Coronary artery (tissue), 2 donors: ENCODE measurements around the gene KAZN.

Experiments used
- DNase-seq: peaks from one replicate; pipeline ENCODE4 v3.0.0-alpha.2; 2017; ENCODE audit warnings: low spot score
- H3K27ac ChIP-seq, 2 donors: fragments of 200-600 bp; sonication (generic); one replicate each; pipeline ENCODE4 v1.5.1; 2016 to 2019
- H3K4me3 ChIP-seq: fragments of 200-600 bp; sonication (generic); 2 replicates; pipeline ENCODE4 v1.5.1; 2016; ENCODE audit warnings: mild to moderate bottlenecking, moderate library complexity
- TF ChIP-seq, protein P1 (sequence below): fragments of 200-600 bp; sonication (generic); IDR thresholded peaks from one replicate; pipeline ENCODE4 v1.5.1; 2019; ENCODE audit warnings: antibody characterized with exemption

KAZN gene

DNA sequence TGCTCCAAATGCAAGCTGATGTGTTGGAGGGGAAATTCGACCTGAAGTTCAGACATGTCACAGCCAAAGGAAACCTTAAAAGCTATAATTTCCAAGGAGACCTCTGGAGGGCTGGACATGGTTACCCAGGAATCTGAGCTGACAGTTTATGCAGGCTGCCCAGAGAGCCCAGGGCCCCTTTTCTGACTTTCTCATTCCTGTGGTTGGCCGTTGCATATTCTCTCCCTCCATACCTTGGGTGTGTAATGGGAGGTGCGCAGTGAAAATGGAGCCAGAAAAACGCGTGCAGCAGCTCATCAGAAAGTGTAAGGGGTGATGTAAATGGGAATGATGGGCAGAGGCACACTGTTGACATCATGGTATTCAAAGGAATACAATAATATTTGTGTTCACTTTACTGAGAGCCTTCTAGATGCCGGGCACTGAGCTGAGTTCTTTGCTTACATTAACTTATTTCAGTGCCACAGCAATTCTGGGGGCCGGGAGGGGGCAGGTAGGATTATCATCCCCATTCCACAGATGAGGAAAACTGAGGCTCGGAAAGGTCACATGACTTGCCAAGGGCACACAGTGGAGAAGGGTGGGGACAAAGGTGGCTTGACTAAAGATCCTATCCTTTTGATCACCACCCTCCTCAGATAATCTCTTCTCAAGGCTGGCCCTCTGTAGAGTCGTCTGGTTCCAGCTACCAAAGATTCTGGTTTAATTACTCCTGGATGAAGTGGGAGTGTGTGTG, 38.6 kb downstream of the KAZN start:
- H3K27ac ChIP-seq = no peak overlapping the region
- no peak overlapping the region for H3K4me3 ChIP-seq
- TF ChIP-seq, protein P1, sequence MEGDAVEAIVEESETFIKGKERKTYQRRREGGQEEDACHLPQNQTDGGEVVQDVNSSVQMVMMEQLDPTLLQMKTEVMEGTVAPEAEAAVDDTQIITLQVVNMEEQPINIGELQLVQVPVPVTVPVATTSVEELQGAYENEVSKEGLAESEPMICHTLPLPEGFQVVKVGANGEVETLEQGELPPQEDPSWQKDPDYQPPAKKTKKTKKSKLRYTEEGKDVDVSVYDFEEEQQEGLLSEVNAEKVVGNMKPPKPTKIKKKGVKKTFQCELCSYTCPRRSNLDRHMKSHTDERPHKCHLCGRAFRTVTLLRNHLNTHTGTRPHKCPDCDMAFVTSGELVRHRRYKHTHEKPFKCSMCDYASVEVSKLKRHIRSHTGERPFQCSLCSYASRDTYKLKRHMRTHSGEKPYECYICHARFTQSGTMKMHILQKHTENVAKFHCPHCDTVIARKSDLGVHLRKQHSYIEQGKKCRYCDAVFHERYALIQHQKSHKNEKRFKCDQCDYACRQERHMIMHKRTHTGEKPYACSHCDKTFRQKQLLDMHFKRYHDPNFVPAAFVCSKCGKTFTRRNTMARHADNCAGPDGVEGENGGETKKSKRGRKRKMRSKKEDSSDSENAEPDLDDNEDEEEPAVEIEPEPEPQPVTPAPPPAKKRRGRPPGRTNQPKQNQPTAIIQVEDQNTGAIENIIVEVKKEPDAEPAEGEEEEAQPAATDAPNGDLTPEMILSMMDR = no peak
- no peak for DNase-seq

DNA sequence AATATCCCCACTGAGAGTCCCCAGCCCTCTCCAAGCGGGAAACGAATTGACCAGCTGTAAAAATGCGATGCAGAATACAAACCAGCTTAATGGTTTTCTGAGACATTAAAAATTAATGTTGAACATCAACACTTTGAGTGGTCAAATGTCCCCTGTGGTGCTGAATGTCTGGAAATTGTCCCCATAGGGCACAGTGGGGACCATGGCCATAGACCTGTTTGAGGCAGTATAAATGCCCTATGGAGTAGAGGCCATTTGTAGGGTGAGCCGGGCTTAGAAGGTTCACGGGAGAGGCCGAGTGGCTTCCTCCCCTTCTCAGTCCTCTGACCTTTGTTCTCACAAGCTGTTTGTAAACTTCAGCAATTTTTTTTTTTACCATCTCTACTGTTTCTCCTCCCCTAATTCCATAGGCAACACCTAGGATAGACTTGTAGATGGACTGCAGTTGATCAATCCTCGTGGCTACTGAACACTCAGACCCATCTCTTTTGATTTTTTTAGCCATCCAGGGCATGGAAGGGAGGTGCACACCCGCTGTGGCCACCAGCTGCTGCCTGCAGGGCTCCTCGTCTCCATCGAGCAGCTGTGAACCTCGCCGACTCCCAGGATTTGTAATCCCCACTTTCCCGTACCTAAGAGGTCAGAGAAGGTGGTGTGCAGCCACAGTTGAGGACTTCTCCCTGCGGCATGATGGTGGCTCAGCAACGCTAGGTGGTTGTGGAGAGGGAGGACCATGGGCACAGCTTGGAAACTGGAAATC, 41.0 kb downstream of the KAZN start:
- H3K4me3 ChIP-seq = no peak overlapping the region
- DNase-seq = no peak
- TF ChIP-seq, protein P1 = no peak

DNA sequence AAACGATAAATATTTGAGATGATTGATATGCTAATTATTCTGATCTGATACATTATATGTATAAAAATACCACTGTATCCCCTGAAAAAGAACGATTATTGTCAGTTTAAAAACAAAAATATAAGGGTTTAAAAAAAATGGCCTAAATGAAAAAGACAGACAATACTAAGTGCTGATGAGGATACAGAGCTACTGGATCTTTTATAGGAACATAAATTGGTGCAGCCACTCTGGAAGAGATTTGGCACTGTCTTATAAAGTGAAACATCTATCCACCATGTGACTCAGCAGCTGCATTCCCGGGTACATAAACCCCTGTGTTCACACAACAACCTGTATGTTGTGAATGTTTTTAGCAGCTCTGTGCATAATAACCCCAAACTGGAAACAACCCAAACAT, 44.2 kb downstream of the KAZN start:
- Histone ChIP-seq H3K27ac (no peak overlapping the region), H3K4me3 (no peak overlapping the region)
- TF ChIP-seq, protein P1 = no peak
- no peak for DNase-seq

More for the DNA sequence above, 41.0 kb downstream of the KAZN start:
- H3K27ac ChIP-seq = no peak overlapping the region

DNA sequence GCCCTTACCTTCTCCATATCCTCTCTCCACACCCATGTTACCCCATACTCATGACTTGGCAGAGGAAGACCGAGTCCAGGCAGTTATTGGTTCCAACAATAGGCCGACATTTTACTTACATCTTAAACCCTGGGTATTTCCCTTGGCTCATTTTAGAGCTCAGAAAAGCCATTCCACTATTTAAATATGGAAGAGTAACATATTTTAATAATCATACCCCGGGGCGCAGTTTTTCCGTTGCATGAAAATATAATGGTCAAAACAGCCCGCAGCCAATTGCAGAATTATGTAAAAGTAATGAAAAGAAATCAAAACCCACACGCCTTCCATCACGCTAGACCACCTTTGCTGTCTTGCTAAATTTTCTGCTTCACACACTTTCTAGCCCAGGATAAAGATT, 48.5 kb downstream of the KAZN start:
- TF ChIP-seq, protein P1 = no peak
- Histone ChIP-seq H3K4me3 (no peak overlapping the region), H3K27ac (no peak overlapping the region)
- DNase-seq = no peak

DNA sequence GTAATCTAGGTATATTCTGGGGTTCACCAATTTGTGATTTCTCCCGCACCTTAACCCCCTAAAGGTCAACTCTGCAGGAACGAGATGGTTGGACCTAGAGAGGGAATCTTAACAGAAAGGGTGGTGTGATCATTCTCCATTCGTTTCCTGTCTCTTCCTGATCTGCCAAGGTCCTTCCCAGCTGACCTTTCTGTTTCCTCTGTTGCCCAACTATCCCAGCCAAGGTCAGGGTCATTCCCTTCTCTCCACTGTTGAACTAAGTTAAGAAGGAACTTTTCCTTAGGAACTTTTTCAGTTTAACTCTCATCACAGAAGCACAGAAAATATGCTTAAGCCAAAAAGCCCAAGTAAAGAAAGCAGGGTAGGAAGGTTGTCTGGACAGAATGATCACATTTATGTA, 49.3 kb downstream of the KAZN start:
- Histone ChIP-seq H3K4me3 (no peak overlapping the region), H3K27ac (no peak overlapping the region)
- TF ChIP-seq, protein P1 = no peak
- no peak for DNase-seq

DNA sequence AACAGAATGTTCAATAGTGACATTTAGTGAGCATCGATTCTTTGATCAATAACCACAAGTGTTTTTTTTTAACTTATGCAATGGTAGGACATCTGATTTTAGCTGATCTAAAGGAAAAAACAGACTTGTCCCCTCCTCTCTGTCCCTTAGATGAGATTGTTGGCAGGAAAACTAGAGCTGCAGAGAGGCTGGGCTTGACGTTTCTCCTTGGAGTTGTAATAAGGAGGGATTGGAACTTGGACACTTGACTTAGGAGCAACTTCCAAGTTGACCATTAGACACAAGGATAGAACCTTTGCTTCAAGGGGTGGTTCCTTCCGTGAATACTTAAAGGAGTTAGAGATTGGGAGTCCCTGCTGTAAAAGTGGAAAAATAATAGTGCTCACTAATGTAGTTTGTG, 49.9 kb downstream of the KAZN start:
- no peak overlapping the region for H3K4me3 ChIP-seq
- DNase-seq = no peak
- TF ChIP-seq, protein P1 = no peak
- no peak overlapping the region for H3K27ac ChIP-seq
